ENCODE measurements around the gene FHOD3. TPM values are rescaled to one million over a fixed set of nuclear protein-coding genes. Genes with fewer than 3 reads are reported as not detected.

The FHOD3 gene
- polyA plus RNA-seq, 2 of the 4 experiments (the other 2 are of a cell fraction) = 2.5 to 3.6 TPM

DNA sequence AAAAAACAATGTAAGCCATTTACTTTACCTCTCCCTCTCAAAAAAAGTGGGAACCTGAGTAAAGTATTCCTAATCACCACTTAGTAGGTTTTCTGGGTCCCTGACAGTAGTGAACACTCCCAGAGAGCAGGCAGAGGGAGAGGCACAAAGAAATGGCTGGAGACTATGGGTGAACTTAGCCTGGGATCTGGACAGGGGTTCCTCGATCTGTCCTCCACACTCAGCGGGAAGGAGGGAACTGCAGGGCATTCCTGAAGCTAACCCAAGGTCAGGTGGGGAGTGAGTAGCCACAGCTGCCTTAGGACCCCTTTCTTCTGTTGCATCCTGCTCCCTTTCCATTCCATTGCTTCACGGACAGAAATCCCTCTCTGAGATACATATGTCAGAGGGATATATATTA is 375.9 kb downstream of the FHOD3 start (continued):
- TF ChIP-seq CBX2 (IDR thresholded peaks at IDR 0.05; ENCODE audit: borderline replicate concordance, low read depth) (no peak), HOXB13 (CRISPR knock-in tag; IDR thresholded peaks at IDR 0.05; ENCODE audit: low read depth) (no peak), PHF8 (IDR thresholded peaks at IDR 0.05; ENCODE audit: borderline replicate concordance, low read depth) (no peak), RCOR1 (IDR thresholded peaks at IDR 0.05; ENCODE audit: low read depth, low read length) (no peak), ZNF302 (CRISPR knock-in tag; IDR thresholded peaks at IDR 0.05) (no peak), MAFK (IDR thresholded peaks at IDR 0.05; ENCODE audit: partially characterized antibody) (no peak)
- TF ChIP-seq, protein P1, sequence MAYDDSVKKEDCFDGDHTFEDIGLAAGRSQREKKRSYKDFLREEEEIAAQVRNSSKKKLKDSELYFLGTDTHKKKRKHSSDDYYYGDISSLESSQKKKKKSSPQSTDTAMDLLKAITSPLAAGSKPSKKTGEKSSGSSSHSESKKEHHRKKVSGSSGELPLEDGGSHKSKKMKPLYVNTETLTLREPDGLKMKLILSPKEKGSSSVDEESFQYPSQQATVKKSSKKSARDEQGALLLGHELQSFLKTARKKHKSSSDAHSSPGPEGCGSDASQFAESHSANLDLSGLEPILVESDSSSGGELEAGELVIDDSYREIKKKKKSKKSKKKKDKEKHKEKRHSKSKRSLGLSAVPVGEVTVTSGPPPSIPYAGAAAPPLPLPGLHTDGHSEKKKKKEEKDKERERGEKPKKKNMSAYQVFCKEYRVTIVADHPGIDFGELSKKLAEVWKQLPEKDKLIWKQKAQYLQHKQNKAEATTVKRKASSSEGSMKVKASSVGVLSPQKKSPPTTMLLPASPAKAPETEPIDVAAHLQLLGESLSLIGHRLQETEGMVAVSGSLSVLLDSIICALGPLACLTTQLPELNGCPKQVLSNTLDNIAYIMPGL (CRISPR knock-in tag; IDR thresholded peaks at IDR 0.05; ENCODE audit: borderline replicate concordance) = no peak

DNA sequence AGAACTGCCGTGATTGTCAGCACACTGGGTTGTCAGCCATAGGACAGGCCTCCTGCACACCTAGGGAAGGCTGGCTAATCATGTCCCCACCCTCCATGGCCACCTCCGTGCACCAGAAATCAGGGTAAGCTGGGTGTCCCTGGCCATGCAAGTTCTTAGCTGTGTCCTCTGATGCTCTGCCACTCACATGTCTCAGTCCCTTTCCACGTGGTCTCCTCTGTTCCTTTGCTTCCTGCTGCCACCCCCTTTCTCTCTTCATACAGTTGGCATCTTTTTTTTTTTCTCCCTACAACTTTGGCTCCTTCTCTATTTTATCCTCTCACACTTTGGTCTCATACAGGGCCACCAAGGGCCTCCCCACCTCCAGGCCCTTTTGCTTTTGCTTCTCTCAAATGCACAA is 377.6 kb downstream of the FHOD3 start:
- FAIRE-seq (no peak), DNase-seq (ENCODE audit: low read depth in 1 of 2, low spot score in 1 of 2) (no peak), ATAC-seq (no peak)
- peaks cover 10% of the 10 kb centered on the region; the same call in 2 of the 3 replicates for H3K4me1 ChIP-seq
- no peak overlapping the region for H3K4me3 ChIP-seq
- H3K9me3 ChIP-seq = 0 out of 3 replicates have a peak, but pooled peaks cover 3% of the 10 kb centered on the region
- 17% methylated on average over 3 of the region's 3 CpGs for WGBS (ENCODE audit: missing lambda C conversion rate)
- no peak overlapping the region for H3K4me2 ChIP-seq
- TF ChIP-seq CEBPB (IDR thresholded peaks at IDR 0.05) = no peak
- POLR2A ChIA-PET = no interaction called here
- CTCF ChIA-PET = interaction anchor here (1.8 kb wide), 1 partner anchor 13 kb away, joined by 7 read pairs; no protein-coding TSS in a partner anchor
- no peak overlapping the region for H3K27ac ChIP-seq

DNA sequence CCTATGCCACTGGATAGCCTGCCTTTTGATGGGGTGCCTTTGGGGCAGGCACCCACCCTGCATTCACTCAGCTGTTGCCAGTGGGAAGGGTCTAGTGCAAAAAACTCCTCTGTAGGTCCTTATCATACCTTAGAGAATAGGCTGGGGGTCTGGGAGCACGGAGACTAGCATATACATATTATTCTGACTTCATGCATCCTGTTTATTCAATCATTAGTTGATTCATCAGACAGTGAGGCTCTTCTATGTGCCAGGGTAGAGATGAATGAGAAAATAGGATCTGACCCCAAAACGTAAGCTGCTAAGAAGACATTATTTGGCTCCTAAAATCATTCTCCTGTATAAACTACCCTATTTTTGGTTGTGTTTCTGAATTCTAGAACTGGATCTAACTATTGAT is 378.0 kb downstream of the FHOD3 start:
- no peak for DNase-seq (ENCODE audit: low read depth in 1 of 2, low spot score in 1 of 2)
- Histone ChIP-seq H3K9me3 (0 out of 3 replicates have a peak, but pooled peaks cover 3% of the 10 kb centered on the region), H3K4me3 (no peak overlapping the region), H3K27ac (no peak overlapping the region), H3K4me2 (no peak overlapping the region), H3K4me1 (peaks cover 10% of the 10 kb centered on the region; the same call in 2 of the 3 replicates)
- ChIA-PET CTCF (interaction anchor here (1.8 kb wide), 1 partner anchor 12 kb away, joined by 7 read pairs; no protein-coding TSS in a partner anchor), POLR2A (no interaction called here)
- WGBS (ENCODE audit: missing lambda C conversion rate) = 25% methylated on average over 2 of the region's 2 CpGs
- no peak for ATAC-seq
- no peak for FAIRE-seq
- TF ChIP-seq ZFP36 (IDR thresholded peaks at IDR 0.05; ENCODE audit: borderline replicate concordance, partially characterized antibody) (no peak), MAFK (IDR thresholded peaks at IDR 0.05; ENCODE audit: partially characterized antibody) (no peak), CHD2 (IDR thresholded peaks at IDR 0.05; ENCODE audit: low read length, partially characterized antibody) (no peak)
- TF ChIP-seq, protein P2, sequence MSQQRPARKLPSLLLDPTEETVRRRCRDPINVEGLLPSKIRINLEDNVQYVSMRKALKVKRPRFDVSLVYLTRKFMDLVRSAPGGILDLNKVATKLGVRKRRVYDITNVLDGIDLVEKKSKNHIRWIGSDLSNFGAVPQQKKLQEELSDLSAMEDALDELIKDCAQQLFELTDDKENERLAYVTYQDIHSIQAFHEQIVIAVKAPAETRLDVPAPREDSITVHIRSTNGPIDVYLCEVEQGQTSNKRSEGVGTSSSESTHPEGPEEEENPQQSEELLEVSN (IDR thresholded peaks at IDR 0.05; ENCODE audit: borderline replicate concordance, low read depth) = no peak

- 0% methylated on average over 1 of the region's 1 CpG for WGBS (ENCODE audit: missing lambda C conversion rate)
- no peak overlapping the region for H3K4me2 ChIP-seq
- DNase-seq (ENCODE audit: low read depth in 1 of 2, low spot score in 1 of 2) (no peak), ATAC-seq (no peak), FAIRE-seq (no peak)
- ChIA-PET CTCF (no interaction called here), POLR2A (no interaction called here)
- H3K9me3 ChIP-seq = 0 out of 3 replicates have a peak, but pooled peaks cover 3% of the 10 kb centered on the region
- peaks cover 10% of the 10 kb centered on the region; the same call in 2 of the 3 replicates for H3K4me1 ChIP-seq
- H3K27ac ChIP-seq = no peak overlapping the region
- H3K4me3 ChIP-seq = no peak overlapping the region
- TF ChIP-seq, protein P3, sequence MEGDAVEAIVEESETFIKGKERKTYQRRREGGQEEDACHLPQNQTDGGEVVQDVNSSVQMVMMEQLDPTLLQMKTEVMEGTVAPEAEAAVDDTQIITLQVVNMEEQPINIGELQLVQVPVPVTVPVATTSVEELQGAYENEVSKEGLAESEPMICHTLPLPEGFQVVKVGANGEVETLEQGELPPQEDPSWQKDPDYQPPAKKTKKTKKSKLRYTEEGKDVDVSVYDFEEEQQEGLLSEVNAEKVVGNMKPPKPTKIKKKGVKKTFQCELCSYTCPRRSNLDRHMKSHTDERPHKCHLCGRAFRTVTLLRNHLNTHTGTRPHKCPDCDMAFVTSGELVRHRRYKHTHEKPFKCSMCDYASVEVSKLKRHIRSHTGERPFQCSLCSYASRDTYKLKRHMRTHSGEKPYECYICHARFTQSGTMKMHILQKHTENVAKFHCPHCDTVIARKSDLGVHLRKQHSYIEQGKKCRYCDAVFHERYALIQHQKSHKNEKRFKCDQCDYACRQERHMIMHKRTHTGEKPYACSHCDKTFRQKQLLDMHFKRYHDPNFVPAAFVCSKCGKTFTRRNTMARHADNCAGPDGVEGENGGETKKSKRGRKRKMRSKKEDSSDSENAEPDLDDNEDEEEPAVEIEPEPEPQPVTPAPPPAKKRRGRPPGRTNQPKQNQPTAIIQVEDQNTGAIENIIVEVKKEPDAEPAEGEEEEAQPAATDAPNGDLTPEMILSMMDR (IDR thresholded peaks at IDR 0.05) = no peak
- TF ChIP-seq POLR2A (IDR thresholded peaks at IDR 0.05; ENCODE audit: low read length) (no peak), ELK1 (IDR thresholded peaks at IDR 0.05; ENCODE audit: low read depth, low read length) (no peak), SREBF2 (IDR thresholded peaks at IDR 0.05) (no peak), HES2 (IDR thresholded peaks at IDR 0.05) (no peak), FOSL2 (IDR thresholded peaks at IDR 0.05) (no peak), FOSL2 (CRISPR knock-in tag; IDR thresholded peaks at IDR 0.05) (no peak), ZSCAN20 (CRISPR knock-in tag; IDR thresholded peaks at IDR 0.05) (no peak), TP53 (CRISPR knock-in tag; IDR thresholded peaks at IDR 0.05) (no peak), ESRRA (IDR thresholded peaks at IDR 0.05; ENCODE audit: borderline replicate concordance, low read length) (no peak)
- TF ChIP-seq, protein P1 (CRISPR knock-in tag; IDR thresholded peaks at IDR 0.05; ENCODE audit: borderline replicate concordance) = no peak
- TF ChIP-seq, protein P2 (IDR thresholded peaks at IDR 0.05; ENCODE audit: borderline replicate concordance, low read depth) = no peak
- TF ChIP-seq, protein P4, sequence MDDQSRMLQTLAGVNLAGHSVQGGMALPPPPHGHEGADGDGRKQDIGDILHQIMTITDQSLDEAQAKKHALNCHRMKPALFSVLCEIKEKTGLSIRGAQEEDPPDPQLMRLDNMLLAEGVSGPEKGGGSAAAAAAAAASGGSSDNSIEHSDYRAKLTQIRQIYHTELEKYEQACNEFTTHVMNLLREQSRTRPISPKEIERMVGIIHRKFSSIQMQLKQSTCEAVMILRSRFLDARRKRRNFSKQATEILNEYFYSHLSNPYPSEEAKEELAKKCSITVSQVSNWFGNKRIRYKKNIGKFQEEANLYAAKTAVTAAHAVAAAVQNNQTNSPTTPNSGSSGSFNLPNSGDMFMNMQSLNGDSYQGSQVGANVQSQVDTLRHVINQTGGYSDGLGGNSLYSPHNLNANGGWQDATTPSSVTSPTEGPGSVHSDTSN (IDR thresholded peaks at IDR 0.05) = no peak
Measured at GRCh38 chr18:36676629-36677028, 379.1 kb downstream of the FHOD3 start.
